Stimulated activated CD8-positive, alpha-beta memory T cell treated with anti-CD3 and anti-CD28 coated beads, Interleukin-4, amount 100 ng/mL, for 1 hour (primary cell): ENCODE results near the gene MT2A.

ENCODE experiments used
- DNase-seq, 2 donors: peaks; one replicate each; pipeline ENCODE4 v3.0.0-alpha.2; 2020; ENCODE audit warnings: low read depth in 2 of 2, low spot score in 1 of 2

Gene MT2A

GRCh38 chr16:56636616-56637413, 28.4 kb downstream of the MT2A start:
- DNase-seq = no peak

GRCh38 chr16:56637814-56638750, 29.7 kb downstream of the MT2A start, which contains the start of gene MT1A:
Gene MT1A, plus strand, starts transcription at chr16:56638666. Its CDS starts 73 bp downstream, at chr16:56638739.
- no peak for DNase-seq

- no peak for DNase-seq
Measured at GRCh38 chr16:56639045-56639444, 30.7 kb downstream of the MT2A start.

- no peak for DNase-seq
Measured at GRCh38 chr16:56640076-56640475, 31.7 kb downstream of the MT2A start.

- no peak for DNase-seq
Measured at GRCh38 chr16:56641166-56641565, 32.8 kb downstream of the MT2A start.

GRCh38 chr16:56643080-56643778, 34.8 kb downstream of the MT2A start:
- peak; percentile 42 for DNase-seq

GRCh38 chr16:56643833-56644232, 35.4 kb downstream of the MT2A start:
- no peak for DNase-seq

GRCh38 chr16:56645311-56645710, 36.9 kb downstream of the MT2A start:
- no peak for DNase-seq

- no peak for DNase-seq
Measured at GRCh38 chr16:56645838-56646237, 37.5 kb downstream of the MT2A start.

- no peak for DNase-seq
Measured at GRCh38 chr16:56647641-56648431, 39.5 kb downstream of the MT2A start.

- DNase-seq = no peak
Measured at GRCh38 chr16:56649271-56649670, 40.9 kb downstream of the MT2A start.

- DNase-seq = no peak
Measured at GRCh38 chr16:56649820-56650219, 41.4 kb downstream of the MT2A start.

- DNase-seq = no peak
Measured at GRCh38 chr16:56651586-56651985, 43.2 kb downstream of the MT2A start, which contains the start of gene MT1B. Gene MT1B, plus strand, starts transcription at chr16:56651886. Its CDS starts 68 bp downstream, at chr16:56651954.

GRCh38 chr16:56652600-56652999, 44.2 kb downstream of the MT2A start:
- no peak for DNase-seq

GRCh38 chr16:56653218-56653617, 44.8 kb downstream of the MT2A start:
- DNase-seq = no peak

GRCh38 chr16:56657555-56658326, 49.4 kb downstream of the MT2A start, which contains the start of gene MT1F:
Gene MT1F, plus strand, starts transcription at chr16:56657959. Its CDS starts 100 bp downstream, at chr16:56658059.
- DNase-seq = peak; percentile 27 to 53

- DNase-seq = no peak
Measured at GRCh38 chr16:56658327-56658875, 50.0 kb downstream of the MT2A start.
